Parathyroid adenoma (tissue), 2 donors: ENCODE results near the gene CCDC141.
"Not testable (repeated sequence)": the region's sequence is repeated elsewhere in the genome, so short reads cannot be mapped to it uniquely, and the experiment has no call there.

Experiments used
- H2AFZ ChIP-seq: fragments of 300-600 bp; sonication (generic); one replicate; pipeline ENCODE4 v1.7.0; 2017; ENCODE audit warnings: antibody characterized with exemption, mild to moderate bottlenecking
- H3K27ac ChIP-seq: fragments of 300-600 bp; sonication (generic); one replicate; pipeline ENCODE4 v1.7.0; 2017
- H3K27me3 ChIP-seq: fragments of 300-600 bp; sonication (generic); one replicate; pipeline ENCODE4 v1.7.0; 2017; ENCODE audit warnings: low read length; ENCODE audit not compliant: control insufficient read depth, insufficient read depth
- H3K36me3 ChIP-seq: fragments of 300-600 bp; sonication (generic); one replicate; pipeline ENCODE4 v1.7.0; 2017; ENCODE audit warnings: low read length; ENCODE audit not compliant: control insufficient read depth, insufficient read depth
- H3K4me1 ChIP-seq: fragments of 300-600 bp; sonication (generic); one replicate; pipeline ENCODE4 v1.7.0; 2017; ENCODE audit warnings: control low read depth
- H3K4me2 ChIP-seq: fragments of 300-600 bp; sonication (generic); one replicate; pipeline ENCODE4 v1.7.0; 2017; ENCODE audit warnings: low read length
- H3K4me3 ChIP-seq: fragments of 300-600 bp; sonication (generic); one replicate; pipeline ENCODE4 v1.7.0; 2017; ENCODE audit warnings: low read depth, low read length
- H3K79me2 ChIP-seq: fragments of 300-600 bp; sonication (generic); one replicate; pipeline ENCODE4 v1.7.0; 2017; ENCODE audit warnings: control low read depth
- H3K9ac ChIP-seq: fragments of 300-600 bp; sonication (generic); one replicate; pipeline ENCODE4 v1.7.0; 2017; ENCODE audit warnings: mild to moderate bottlenecking
- H3K9me3 ChIP-seq: fragments of 300-600 bp; sonication (generic); one replicate; pipeline ENCODE4 v1.7.0; 2017; ENCODE audit warnings: low read length; ENCODE audit not compliant: control insufficient read depth
- CTCF ChIP-seq: fragments of 300-600 bp; sonication (generic); IDR thresholded peaks from one replicate; pipeline ENCODE4 v1.7.0; 2017; ENCODE audit warnings: antibody characterized with exemption, mild to moderate bottlenecking
- donor health status: primary hyperparathyroidism.

Gene CCDC141

GRCh38 chr2:179022685-179023084 is 27.3 kb downstream of the CCDC141 start:
- TF ChIP-seq CTCF, result no peak
- Histone ChIP-seq H3K4me1 (no peaks in the 10 kb centered on the region), H3K4me2 (no peak overlapping the region), H3K9ac (no peak overlapping the region), H3K27ac (no peak overlapping the region), H3K27me3 (no peaks in the 10 kb centered on the region), H2AFZ (no peak overlapping the region), H3K36me3 (no peaks in the 10 kb centered on the region), H3K9me3 (no peaks in the 10 kb centered on the region), H3K4me3 (no peak overlapping the region), H3K79me2 (no peaks in the 10 kb centered on the region)

- no peaks in the 10 kb centered on the region for H3K79me2 ChIP-seq
- no peaks in the 10 kb centered on the region for H3K9me3 ChIP-seq
- no peak for TF ChIP-seq CTCF
- no peak overlapping the region for H2AFZ ChIP-seq
- no peak overlapping the region for H3K4me2 ChIP-seq
- H3K4me1 ChIP-seq, result no peaks in the 10 kb centered on the region
- H3K9ac ChIP-seq, result no peak overlapping the region
- H3K36me3 ChIP-seq, result no peaks in the 10 kb centered on the region
- H3K27me3 ChIP-seq, result no peaks in the 10 kb centered on the region
- no peak overlapping the region for H3K4me3 ChIP-seq
- H3K27ac ChIP-seq, result no peak overlapping the region
These were observed 28.7 kb downstream of the CCDC141 start for GRCh38 chr2:179021258-179021657.

- H3K4me3 ChIP-seq, result no peak overlapping the region
These were observed 29.7 kb downstream of the CCDC141 start for GRCh38 chr2:179020156-179020750.

GRCh38 chr2:179019260-179019659 is 30.7 kb downstream of the CCDC141 start:
- Histone ChIP-seq H3K27ac (no peak overlapping the region), H3K9ac (no peak overlapping the region), H3K36me3 (no peaks in the 10 kb centered on the region), H3K9me3 (no peaks in the 10 kb centered on the region), H3K27me3 (no peaks in the 10 kb centered on the region), H2AFZ (no peak overlapping the region), H3K4me2 (no peak overlapping the region), H3K4me3 (no peak overlapping the region), H3K79me2 (no peaks in the 10 kb centered on the region), H3K4me1 (no peaks in the 10 kb centered on the region)
- TF ChIP-seq CTCF, result no peak

More at GRCh38 chr2:179020156-179020750, 29.7 kb downstream of the CCDC141 start:
- no peak for TF ChIP-seq CTCF
- Histone ChIP-seq H3K36me3 (no peaks in the 10 kb centered on the region), H2AFZ (no peak overlapping the region), H3K27ac (no peak overlapping the region), H3K79me2 (no peaks in the 10 kb centered on the region), H3K27me3 (no peaks in the 10 kb centered on the region), H3K4me2 (no peak overlapping the region), H3K4me1 (no peaks in the 10 kb centered on the region), H3K9ac (no peak overlapping the region), H3K9me3 (no peaks in the 10 kb centered on the region)

- no peaks in the 10 kb centered on the region for H3K79me2 ChIP-seq
- TF ChIP-seq CTCF, result no peak
- H3K4me3 ChIP-seq, result no peak overlapping the region
- no peak overlapping the region for H3K4me2 ChIP-seq
- no peaks in the 10 kb centered on the region for H3K4me1 ChIP-seq
- no peak overlapping the region for H3K27ac ChIP-seq
- no peak overlapping the region for H3K9ac ChIP-seq
- no peak overlapping the region for H2AFZ ChIP-seq
- H3K36me3 ChIP-seq, result no peaks in the 10 kb centered on the region
- H3K9me3 ChIP-seq, result no peaks in the 10 kb centered on the region
- H3K27me3 ChIP-seq, result no peaks in the 10 kb centered on the region
These were observed 32.1 kb downstream of the CCDC141 start for GRCh38 chr2:179017773-179018357.

GRCh38 chr2:179014189-179014588 is 35.7 kb downstream of the CCDC141 start:
- not testable (repeated sequence) for H3K4me3 ChIP-seq, H3K27ac ChIP-seq, H3K9me3 ChIP-seq, H3K27me3 ChIP-seq, H3K4me2 ChIP-seq, H2AFZ ChIP-seq, H3K36me3 ChIP-seq, H3K4me1 ChIP-seq, H3K9ac ChIP-seq, H3K79me2 ChIP-seq
